ENCODE results near the gene SF3B2.
A peak's percentile ranks its signal among the peaks of the same experiment; 100 is the strongest.
"Not testable (repeated sequence)": the region's sequence is repeated elsewhere in the genome, so short reads cannot be mapped to it uniquely, and the experiment has no call there.

The SF3B2 gene

DNA sequence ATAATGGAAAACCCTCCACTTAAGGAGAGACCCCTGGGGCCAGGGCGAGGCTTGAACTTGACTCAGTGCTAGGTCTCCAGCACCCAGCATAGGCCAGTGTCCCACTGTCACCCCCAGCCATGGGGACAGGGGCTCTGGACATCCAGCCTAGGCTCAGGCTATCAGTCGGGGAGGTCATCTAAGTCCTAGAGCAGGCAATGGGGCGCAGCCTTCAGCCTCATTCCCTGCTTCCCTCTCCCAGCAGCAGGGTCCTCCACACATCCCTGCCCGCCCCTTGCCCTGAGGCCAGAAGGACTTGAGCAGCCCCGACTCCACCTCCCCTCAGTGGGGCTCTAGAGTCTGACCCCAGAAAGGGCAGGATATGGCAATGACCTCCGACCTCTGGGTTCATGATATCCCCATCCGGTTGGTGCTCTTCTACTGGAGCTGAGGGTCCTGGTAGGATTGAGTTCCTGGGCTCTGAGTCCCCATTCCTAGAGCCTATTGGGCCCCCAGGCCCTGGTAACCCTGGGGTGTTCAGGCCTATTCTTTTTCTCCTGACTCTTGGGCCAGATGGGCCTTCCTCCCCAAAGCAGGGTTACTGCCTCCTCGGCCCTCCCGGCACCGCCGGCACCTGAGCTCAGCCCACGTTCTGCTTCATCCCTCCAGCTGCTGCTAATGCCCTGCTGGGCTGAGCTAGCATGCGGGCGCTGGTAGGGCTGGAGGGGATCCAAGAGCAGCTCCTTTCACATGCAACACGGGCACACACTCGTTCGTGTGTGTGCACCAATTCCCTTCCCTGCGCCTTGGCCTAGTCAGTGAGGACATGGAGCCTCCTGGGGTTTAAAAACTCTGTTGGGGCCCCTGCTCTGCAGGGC is 36.0 kb upstream of the SF3B2 start:
- DNase-seq (ENCODE audit: low read depth in 3 of 3) = no peak

DNA sequence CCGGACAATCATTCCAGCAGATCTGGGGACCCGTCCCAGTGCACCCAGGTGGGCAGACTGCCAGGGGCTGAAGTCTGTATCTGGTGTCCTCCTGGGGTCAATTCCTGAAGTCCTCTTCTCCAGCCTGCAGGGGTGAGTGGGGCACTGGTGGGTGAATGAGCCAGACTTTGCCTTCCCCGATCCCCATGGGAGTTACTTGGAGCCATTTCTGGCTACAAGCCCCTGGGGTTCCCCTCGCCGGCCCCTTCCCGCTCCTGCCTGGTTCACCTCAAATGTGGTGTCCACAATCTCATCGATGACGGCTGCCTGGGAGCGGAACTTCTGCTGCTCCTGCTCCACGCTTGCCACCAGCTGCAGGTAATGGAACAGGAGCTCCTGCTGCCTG is 35.4 kb upstream of the SF3B2 start:
- DNase-seq (ENCODE audit: low read depth in 3 of 3) = no peak

DNA sequence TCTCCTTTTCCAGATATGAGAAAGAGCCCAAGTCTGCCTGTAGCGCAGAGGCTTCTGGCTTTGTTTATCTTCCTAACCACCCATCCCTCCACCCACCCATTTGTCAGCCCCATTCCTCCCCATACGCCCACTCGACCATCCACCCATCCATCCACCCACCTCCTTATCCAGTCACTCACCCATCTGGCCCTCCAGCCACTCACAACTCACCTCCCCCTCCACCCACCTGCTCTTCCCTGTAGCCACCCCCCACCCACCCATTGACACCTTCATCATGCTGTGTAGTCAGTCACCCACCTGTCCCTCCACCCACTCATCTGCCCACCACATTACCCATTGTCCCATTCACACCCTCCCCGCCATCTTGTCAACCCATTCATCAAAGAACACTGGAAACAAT is 34.8 kb upstream of the SF3B2 start:
- DNase-seq (ENCODE audit: low read depth in 3 of 3) = no peak

DNA sequence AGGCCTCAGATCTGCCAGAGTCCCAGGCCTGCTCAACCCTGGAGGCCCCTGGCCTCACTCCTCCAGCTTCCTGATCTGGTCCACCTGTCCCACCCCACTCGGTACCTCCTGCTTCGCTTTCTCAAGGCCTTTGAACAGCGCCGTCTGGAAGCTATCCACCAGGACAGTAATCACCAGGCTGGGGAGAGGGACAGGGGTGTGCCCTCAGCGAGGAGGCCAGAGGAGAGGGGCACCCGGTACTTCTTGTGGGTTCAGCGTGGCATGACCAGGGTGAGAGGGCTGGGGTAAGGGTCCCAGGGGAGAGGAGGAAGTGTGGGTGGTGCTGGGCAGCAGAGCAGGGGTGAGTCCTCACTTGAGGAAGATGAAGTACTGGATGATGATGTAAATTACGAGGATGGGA is 32.0 kb upstream of the SF3B2 start:
- DNase-seq (ENCODE audit: low read depth in 3 of 3) = no peak

DNA sequence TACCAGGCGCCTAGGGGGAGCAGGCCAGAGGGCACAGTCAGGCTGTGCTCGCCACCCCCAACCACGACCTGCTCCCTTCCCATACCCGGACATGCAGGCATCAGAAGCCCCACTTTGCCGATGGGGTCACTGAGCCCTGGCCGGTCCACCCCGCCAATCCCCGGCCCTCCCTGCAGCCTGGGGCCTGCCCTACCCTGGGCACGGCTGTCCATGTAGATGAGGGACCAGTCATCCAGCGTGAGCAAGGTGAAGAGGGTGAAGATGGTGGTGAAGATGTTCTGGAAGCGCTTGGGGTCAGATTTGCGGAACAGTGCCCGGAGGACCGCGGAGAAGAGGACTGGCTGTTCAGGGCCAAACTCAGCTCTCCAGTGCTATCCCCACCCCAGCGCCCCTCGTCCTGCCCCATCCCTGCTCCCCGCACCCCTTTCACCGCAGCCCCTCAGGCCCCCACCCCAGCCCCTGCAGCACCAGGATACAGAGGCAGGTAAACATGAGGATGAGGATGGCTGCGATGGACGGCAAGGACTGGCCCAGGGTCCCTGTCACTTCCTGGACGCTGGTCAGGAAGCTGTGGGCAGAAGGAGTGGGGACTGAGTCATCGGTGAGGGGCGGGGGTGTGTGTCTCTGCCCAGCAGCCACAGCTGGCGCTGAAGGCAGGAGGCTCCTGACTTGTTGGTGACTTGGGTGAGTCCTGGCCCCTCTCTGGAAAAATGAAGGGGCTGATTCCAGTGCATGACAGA is 31.4 kb upstream of the SF3B2 start:
- no peak for DNase-seq (ENCODE audit: low read depth in 3 of 3)

DNA sequence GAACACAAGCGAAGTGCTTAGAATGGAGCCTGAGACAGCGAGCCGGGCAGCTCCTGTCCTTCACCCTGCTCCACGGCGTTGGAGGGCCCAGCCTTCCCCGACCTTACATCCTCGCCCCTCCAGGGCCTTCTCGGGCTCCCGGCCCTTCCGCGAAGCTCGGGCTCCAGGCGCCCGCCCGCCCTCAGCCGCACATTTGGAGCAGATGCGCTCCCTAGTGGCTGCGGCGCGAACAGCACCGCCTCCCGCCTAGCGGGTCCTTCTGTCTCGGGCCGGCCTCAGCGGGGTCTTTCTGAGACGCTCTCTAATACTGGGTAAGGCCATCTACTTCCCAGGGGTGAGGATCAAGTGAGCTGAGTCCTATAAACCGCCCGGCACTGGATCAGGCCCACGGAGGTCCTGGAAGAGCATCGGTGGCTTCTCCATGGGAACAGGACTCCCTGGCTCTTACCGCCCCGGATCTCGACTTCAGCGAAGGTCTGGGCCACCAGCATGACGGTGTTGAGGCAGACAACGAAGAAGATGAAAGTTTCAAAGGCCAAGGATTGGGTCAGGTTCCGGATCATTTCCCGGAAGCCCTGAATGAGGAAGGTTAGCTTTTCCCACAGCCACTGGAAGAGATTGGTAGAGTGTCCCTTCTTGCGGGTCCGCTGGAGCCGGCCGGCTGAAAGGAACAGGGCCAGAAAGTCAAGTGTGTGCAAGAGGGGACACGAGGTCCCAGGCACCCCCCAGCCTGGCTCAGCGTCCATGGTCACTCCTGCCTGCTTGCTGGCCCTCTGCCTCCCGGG is 29.6 kb upstream of the SF3B2 start:
- DNase-seq (ENCODE audit: low read depth in 3 of 3) = peak; percentile 61 to 76 (median 71)

DNA sequence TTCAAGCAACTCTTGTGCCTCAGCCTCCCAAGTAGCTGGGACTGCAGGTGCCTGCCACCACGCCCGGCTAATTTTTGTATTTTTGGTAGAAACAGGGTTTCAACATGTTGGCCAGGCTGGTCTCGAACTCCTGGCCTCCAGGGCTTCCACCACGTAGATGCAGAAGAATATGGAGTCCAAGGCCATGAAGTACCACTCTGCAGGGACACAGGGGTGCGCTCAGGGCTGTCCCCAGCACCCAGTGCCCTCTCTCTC is 29.1 kb upstream of the SF3B2 start:
- DNase-seq (ENCODE audit: low read depth in 3 of 3) = not testable (repeated sequence)

DNA sequence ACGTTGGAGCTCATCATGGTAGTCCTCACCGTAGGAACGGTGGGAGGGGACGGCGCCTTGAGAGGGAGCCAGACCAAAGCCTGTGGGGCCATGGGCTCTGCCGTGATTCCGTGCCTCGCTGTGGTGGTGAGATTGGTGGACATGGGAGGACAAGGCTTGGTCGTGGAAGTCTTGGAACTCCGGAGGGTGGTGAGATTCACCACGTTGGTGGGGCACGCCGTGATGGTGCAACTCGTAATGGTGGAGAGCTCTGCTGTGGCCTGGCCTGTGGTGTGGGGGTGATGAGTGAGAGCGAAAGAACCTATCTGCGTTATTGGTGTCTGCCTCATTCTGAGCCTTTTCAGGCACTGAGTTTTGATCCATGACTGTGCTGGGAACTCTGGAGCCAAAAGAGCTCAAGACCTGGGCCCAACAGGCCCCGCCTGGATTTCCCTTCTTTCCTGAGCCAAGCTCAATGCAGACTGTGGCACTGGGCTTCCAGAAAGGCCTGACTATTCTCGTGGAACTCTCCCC is 26.1 kb upstream of the SF3B2 start, which contains the start of gene CATSPER1:
Gene CATSPER1, minus strand, starts transcription at position 463 of the 513 bp plus-strand sequence. Its CDS starts 100 bp downstream, at position 363.
- no peak for DNase-seq (ENCODE audit: low read depth in 3 of 3)

DNA sequence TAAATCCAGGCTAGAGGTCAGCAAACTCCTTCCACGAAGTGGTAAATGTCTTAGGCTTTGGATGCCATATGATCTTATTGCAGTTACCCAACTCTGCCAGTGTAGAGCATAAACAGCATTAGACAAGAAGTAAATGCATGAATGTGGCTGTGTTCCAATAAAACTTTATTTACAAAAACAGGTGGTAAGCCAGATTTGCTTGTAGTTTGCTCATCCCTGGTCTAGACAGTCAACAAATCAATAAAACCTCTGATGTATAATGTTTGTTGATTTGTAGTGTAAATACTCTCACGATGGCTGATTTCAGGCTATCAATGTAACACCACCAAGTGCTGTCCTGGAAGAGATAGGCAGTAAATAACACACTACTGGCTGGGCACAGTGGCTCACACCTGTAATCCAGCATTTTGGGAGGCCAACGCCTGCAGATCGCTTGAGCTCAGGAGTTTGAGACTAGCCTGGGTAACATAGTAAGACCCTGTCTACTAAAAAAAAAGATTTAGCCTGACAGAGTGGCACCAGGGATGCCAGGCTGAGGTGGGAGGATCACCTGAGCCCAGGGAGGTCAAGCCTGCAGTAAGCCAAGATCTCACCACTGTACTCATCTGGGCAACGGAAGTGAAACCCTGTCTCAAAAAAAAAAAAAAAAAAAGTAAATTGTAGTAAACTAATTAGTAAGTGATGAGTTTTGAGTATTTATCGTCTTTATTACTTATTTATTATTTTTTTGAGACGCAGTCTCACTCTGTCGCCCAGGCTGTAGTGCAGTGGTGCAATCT is 19.0 kb upstream of the SF3B2 start:
- DNase-seq (ENCODE audit: low read depth in 3 of 3) = no peak

DNA sequence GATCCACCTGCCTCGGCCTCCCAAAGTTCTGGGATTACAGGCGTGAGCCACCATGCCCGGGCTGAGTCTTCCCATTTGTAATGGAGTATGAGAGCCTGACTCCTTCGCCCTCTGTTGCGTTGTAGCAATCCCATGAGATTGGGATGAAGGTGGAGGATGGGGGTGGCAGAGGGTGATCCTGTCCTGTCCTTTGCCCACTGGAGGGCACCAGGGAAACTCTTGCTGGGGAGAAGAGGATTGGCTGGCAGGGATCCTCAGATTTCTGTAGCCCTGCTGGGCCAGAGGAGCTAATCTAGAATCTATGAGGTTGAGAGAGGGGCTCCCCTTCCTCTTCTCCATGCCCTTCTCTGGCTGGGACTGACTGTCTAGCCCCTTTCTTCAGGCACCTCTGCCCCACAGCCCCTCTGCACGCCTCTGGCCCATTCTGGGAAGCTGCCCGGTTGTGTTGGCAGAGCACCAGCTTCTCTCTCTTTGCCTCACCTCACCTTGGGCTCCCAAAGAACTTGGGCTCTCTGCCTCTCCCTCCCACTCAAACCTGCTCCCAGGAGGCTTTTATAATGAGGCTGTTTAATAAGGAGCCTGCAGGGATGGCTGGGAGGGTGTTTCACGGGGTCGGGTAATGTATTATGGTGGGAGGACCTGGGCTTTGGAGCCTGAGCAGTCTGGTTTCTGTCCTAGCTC is 16.4 kb upstream of the SF3B2 start:
- no peak for DNase-seq (ENCODE audit: low read depth in 3 of 3)

DNA sequence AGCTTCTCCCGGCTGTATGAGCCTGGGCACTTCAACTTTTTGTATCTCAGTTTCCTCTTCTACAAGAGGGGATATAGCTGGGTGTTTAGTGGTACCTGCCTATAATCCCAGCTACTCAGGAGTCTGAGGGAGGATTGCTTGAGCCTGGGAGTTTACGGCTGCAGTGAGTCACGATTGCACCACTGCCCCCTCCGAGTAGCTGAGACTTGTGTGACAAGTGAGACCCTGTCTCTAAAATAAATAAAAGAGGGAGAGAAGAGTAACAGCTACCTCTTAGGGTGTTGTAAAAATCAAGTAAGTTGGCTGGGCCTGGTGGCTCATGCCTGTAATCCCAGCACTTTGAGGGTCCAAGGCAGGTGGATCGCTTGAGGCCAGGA is 15.8 kb upstream of the SF3B2 start:
- no peak for DNase-seq (ENCODE audit: low read depth in 3 of 3)

DNA sequence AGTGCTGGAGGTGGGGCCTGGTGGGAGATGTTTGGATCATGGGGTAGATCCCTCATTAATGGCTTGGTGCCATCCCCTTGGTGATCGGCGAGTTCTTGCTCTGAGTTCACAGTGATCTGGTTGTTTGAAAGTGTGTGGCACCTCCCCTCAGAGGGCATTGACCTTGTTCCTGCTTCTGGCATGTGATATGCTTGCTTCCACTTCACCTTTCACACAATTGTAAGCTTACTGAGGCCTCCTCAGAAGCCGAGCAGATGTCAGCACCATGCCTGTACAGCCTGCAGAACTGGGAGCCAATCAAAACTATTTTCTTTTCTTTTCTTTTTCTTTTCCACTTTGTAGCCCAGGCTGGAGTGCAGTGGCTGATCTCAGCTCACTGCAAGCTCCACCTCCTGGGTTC is 14.8 kb upstream of the SF3B2 start:
- no peak for DNase-seq (ENCODE audit: low read depth in 3 of 3)

DNA sequence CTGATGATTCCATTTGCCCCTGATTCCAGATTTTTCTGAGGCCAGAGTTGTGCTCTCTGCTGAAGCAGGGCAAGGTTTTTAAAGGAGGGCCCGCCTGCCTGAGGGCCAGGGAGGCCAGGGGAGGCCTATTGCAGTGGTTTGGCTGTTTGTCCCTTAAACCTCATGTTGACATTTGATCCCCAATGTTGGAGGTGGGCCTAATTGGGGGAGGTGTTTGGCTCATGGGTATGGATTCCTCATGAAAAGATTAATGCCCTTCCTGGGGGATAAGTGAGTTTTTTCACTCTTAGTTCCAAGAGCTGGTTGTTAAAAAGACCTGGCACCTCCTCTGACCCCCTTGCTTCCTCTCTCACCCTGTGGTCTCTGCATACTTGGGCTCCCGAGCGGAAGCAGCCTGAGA is 12.4 kb upstream of the SF3B2 start:
- no peak for DNase-seq (ENCODE audit: low read depth in 3 of 3)

DNA sequence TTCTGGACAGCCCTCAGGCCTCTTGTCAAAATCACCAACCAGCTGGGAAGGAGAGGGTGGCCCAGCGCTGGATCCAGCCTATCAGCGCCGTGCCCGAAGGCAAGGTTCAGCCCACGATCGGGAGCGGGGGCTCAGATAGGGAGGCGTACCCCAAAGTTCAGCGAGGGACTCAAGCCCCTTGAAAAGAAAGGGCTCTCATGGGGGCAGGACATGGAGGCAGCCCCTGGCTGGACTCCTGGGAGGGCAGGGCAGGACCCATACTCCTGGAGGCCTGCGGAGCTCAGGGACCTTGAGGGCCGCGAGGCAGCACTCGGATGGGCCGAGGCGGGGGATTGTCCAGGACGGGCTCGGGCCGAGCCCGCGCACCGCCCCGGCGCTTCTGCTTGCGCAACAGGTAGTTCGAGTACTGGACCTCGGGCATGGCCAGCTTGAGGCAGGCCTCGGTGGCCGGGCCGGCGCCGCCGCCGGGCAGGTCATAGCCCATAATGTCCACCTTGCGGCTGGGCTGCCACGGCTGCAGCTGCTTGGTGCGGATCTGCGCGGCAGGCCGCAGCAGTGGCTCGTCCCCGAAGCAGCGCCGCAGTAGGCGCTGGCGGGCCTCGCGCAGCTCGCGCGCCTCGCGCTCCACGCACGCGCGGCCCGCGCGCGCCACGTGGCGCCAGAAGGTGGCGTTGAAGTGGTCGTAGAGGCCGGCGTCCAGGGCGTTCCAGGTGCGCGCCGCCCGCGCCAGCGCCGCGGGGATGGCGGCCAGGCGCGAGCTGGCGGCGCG is 9.8 kb upstream of the SF3B2 start:
- DNase-seq (ENCODE audit: low read depth in 3 of 3) = no peak

DNA sequence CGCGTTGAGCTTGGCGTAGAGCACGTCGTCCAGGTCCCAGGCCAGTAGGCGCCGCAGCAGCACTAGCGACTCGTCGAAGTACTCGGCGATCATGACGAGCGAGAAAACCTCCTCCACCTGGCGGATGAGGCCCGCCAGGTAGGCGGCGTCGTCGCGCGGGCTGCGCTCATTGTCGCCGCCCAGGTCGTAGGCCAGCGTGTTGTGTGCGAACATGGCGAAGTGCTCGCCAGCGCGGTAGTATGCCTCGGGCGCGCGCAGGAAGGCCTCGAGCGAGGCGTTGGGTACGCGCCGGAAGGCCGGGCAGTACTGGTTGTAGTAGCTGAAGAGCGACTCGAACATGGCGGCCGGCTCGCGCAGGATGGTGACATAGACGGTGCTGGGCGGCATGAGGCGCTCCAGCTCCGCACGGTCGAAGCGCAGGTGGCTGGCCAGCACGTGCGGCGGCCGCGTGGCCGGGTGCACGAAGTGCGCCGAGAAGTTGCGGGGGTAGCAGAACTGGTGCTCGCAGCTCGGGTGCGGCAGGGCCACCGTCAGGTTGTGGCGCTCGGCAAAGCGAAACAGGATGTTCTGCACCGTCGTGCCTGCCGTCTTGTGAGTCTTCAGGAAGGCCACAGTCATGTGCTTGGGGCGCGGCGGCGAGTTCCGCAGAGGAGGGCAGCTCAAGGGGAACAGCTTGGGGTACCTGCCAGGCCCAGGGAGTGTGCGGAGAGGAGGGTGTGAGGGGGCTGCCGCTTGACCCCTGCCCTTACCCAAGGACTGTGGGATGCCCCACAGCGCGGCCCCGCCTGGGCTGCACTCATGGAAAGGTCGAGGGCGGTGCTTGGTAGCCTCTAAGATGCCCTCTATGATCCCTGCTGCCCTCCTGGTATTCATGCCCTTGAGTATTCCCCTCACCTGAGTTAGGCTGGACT is 8.9 kb upstream of the SF3B2 start:
- no peak for DNase-seq (ENCODE audit: low read depth in 3 of 3)

DNA sequence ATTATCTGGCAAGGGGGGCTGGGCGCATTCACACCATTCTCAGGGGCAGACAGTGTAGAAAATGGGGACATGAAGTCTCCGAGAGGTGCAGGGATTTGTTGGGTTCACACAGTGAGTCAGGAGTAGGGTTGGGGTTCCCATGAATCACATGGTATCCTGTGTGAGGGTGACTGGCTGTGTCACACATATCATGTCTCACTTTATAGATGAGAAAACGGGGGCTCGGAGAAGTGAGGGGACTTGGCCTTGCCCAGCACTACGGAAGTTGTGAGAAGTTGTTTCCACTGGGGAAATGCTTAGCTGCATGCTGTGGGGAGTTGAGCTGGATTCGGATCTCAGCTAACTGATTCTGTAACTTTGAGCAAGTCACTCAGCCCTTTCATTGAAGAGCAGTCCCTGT is 7.4 kb upstream of the SF3B2 start:
- DNase-seq (ENCODE audit: low read depth in 3 of 3) = no peak

DNA sequence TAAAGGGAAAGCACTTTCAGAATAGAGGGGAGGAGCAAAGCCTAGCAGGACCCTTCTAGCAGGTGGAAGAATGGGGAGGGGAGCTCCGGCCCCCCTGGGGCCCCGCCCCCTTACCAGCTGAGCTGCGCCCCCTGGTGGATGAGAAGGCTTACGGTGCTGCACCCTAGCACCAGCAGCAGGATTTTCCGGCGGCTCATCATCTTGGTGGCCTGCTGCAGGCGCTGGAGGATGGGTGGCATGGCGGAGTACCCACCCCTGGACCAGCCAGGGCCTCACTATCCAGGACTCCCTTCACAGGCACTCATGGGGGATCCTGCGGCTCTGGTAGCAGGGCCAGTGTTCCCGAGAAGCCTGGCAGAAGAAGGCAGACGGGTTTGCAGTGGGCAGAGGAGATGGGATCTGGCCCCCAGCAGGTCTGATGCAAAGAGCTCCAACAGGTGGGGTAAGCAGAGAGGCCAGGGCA is 7.0 kb upstream of the SF3B2 start:
- DNase-seq (ENCODE audit: low read depth in 3 of 3) = peak; percentile 68 to 87 (median 72)

DNA sequence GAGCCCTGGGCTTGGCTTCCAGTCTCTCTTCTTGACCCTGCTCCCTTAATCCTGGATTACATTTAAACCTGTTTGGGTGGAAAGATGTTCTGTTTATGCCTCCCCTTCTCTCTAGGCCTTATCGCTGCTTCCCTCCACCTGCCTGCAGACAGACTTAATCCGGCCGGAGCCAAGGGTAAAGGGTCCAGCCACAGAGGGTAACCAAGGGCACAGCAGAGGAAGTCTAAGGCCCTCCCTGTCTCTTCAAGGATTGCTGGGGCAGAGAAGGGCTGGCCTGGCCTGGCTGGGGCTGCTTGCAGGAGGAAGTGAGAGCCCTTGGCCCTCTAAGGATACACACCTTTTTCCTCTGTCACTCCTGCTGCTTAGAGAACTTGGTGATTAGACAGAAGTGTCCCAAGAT is 5.3 kb upstream of the SF3B2 start:
- DNase-seq (ENCODE audit: low read depth in 3 of 3) = no peak

Measured in stimulated activated CD4-positive, alpha-beta T cell treated with anti-CD3 and anti-CD28 coated beads, TNF-alpha, amount 100 ng/mL, for 48 hours (primary cell).